Measurements from ENCODE around the gene CCDC192.
"Not testable (repeated sequence)": the region's sequence is repeated elsewhere in the genome, so short reads cannot be mapped to it uniquely, and the experiment has no call there.

CCDC192 gene

GRCh38 chr5:127758766-127759283 is 55.6 kb downstream of the CCDC192 start:
- DNase-seq: no peak

DNA sequence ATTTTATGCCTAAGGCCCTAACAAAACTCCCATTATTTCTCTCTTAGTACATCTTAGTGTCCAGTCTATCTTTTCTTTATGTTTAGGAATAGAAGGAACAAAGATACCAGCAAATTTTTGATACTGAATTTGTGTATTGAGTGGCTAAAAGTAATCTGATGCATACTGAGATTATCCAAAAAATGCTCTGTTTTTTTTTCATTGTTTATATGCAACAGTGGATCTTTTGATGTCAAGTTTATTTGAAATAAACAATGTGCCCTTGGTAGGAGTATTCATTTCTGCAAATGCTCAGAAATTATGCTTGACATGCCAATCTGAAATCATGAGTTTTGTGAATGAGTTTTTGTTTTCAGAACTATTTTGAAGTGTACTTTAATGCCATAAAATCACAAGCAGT is 58.7 kb downstream of the CCDC192 start:
- no peak for DNase-seq

- no peak for DNase-seq
Observed at GRCh38 chr5:127762412-127762811, 59.2 kb downstream of the CCDC192 start.

DNA sequence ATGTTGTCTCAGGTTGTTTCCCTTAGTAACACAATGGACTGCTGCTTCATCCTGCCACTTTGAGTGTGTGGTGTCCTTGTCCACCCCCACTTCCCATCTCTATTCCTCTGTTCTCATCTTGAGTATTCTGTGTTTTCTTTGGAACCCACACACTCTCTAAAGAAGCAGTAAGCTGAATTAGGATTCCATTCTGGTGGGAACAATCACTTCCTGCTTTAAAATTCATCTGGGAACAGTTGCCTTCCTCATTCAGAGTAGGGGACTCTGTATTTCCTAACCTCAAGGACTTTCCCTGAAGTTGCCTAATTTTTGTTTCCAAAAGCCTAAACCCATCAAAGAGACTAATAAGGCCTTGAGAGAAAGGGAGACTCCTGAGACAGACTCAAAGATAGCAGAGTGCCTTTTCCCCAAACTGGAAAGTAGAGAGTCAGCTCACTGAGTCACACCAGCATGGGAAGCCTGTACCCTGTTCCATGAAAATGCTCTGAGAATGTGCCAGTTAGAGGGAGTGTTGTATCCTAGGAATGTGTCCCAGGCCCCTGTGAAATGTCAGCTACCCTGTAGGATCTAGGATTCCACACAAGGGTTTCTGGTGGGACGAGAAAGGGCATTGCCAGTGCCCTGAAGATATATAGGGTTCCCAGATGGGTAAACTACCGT is 63.6 kb downstream of the CCDC192 start:
- DNase-seq: no peak

DNA sequence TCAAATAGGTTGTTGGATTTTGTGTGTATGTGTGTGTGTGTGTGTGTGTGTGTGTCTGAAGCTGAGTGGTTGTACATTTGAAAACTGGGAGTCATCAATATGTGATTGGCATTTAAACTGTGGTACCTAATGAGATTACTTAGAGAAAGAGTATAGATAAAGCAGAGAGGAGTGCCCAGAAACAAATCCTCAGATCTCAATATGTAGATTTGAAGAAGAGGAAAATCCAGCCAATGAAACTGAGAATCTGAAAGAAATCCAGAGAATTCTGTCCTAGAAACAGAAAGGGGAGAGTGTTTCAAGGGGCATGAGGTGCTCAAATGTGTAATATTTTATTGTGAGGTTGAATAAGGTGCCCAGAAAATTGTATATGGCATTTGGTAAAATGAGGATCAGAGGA is 66.2 kb downstream of the CCDC192 start:
- no peak for DNase-seq

GRCh38 chr5:127770272-127770671 is 67.1 kb downstream of the CCDC192 start:
- no peak for DNase-seq

GRCh38 chr5:127772531-127772930 is 69.3 kb downstream of the CCDC192 start:
- no peak for DNase-seq

DNA sequence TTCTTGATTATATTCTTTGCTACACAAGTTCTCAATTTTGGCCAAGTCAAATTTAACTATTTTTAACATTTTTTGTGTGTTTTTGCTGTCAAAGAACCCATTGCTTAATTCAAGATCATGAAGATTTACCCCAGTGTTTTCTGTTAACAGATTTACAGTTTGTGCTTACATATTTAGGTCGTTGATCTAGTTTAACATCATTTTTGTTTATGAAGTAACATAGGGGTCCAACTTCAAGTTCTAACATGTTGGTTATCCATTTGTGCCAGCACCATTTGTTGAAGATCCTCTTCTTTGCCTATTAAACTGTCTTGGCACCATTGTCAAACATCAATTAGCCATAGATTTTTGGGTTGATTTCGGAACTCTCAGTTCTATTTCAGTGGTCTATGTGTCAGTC is 71.0 kb downstream of the CCDC192 start:
- no peak for DNase-seq

DNA sequence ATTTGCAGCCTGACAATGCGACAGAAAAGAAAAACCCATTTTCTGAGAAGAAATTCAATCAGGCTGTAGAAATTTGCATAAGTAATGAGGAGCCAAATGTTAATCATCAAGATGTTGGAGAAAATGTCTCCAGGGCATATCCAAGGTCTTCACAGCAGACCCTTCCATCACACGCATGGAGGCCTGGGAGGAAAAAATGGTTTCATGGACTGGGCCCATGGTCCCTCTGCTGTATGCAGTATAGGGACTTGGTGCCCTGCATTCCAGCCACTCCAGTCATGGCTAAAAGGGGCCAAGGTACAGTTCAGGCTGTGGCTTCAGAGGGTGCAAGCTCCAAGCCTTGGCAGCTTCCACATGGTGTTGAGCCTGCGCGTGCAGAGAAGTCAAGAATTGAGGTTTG is 73.3 kb downstream of the CCDC192 start:
- no peak for DNase-seq

DNA sequence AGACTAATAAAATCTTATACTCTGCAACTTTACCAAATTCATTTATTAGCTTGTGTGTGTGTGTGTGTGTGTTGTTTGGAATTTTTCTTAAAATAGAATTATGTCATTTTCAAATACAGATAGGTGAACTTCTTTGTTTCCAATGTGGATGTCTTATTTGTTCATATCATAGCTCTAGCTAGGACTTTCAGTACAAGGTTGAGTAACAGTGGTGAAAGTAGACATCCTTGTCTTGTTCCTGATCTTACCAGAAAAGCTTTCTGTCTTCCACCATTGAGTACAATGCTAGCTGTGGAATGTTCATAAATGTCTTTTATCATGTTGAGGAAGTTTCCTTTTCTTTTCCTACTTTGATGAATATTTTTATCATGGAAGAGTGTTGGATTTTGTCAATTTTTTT is 74.8 kb downstream of the CCDC192 start:
- no peak for DNase-seq

DNA sequence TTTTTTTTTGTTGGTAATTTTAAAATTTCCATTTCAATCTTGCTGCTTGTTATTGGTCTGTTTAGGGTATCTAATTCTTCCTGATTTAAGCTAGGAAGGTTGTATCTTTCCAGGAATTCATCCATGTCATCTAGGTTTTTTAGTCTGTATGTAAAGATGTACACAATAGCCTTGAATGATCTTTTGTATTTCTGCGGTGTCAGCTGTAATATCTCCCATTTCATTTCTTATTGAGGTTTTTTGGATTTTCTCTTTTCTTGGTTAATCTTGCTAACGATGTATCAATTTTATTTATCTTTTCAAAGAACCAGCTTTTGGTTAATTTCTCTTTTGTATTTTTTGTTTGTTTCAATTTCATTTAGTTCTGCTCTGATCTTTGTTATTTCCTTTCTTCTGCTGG is 79.3 kb downstream of the CCDC192 start:
- DNase-seq: not testable (repeated sequence)

DNA sequence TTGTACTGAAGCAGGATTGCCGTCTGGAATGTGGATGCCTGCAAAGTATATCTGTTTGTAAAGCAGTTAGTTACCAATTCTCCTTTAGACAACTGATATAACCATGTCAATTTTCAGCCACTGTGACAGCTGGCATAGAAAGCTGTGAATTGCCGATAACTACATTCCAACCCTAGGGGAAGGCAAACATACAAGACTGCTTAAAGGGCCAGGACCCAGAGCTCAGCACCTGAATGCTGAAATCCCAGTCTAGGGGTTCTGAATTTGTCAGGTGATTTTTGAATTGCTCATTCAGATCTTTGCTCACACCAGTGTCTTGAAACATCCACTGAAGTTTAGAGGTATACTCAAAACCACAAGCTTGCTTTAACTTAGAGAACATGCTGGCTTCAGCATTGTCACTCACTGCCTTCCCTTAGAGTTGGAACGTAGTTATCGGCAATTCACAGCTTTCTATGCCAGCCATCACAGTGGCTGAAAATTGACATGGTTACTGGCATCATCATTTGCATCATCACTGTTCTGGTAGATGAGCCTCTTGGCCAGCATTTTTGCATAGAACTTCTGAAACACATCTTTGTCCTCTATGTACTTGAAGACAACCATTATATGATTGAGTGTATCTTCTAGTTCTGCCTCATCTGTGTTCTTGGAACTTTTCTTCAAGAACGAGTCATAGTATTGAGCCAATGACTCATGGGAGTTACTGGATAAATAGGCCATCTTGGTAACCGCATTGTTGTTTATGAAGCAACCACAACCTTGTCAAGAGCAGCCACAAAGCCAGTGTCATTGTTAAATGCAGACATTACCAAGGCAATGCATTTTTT is 82.1 kb downstream of the CCDC192 start:
- DNase-seq: no peak

GRCh38 chr5:127791439-127791838 is 88.2 kb downstream of the CCDC192 start:
- no peak for DNase-seq

GRCh38 chr5:127791908-127792307 is 88.7 kb downstream of the CCDC192 start:
- DNase-seq: not testable (repeated sequence)

DNA sequence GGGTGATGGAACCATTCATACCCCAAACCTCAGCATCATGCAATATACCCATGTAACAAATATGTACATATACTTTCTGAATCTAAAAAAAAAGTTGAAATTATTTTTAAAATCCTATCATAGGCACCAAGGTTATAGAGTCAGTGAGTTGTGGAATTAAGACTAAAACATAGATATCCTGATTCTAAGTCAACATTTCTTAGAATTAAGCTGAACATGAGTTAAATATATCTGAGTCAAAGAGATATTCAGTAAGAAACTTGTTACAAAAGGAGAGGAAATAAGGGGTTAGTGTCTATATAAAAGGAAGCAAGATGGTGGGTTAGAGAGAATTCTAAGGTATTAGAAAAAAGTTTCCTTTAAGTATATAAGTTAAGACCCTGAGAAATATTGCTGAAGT is 89.9 kb downstream of the CCDC192 start:
- DNase-seq: no peak

DNA sequence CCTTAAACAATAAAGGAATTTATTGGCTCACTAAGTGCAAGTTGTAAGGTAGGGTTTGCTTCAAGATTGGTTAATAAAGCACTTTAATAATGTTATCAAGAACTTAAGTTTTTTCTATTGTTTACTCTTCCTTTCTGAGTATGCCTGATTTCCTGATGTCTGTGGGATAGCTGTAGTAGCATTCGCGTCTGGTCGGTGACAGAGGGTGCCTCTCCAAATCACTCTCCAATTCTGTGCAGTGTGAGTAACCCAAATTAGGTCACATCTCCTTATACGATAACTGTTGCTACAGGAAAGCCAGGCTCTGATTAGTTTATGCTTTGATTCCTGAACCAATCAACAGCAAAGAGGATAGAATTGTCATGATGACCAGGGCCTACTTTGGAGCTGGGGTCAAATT is 90.7 kb downstream of the CCDC192 start:
- no peak for DNase-seq

GRCh38 chr5:127796211-127796610 is 93.0 kb downstream of the CCDC192 start:
- no peak for DNase-seq

GRCh38 chr5:127799293-127799905 is 96.2 kb downstream of the CCDC192 start:
- no peak for DNase-seq

GRCh38 chr5:127801751-127802476 is 98.7 kb downstream of the CCDC192 start:
- no peak for DNase-seq

GRCh38 chr5:127802477-127802865 is 99.3 kb downstream of the CCDC192 start:
- DNase-seq: no peak

GRCh38 chr5:127804886-127805426 is 101.8 kb downstream of the CCDC192 start:
- DNase-seq: no peak
